HG02623 (cell line): ENCODE measurements around the gene NOX4.
"Not testable (repeated sequence)": the region's sequence is repeated elsewhere in the genome, so short reads cannot be mapped to it uniquely, and the experiment has no call there.

Experiments used
- ATAC-seq: cut with Tn5 transposase; IDR thresholded peaks from one replicate; pipeline ENCODE4 v1.9.1; 2021; ENCODE audit warnings: moderate library complexity; ENCODE audit not compliant: unreplicated experiment

The NOX4 gene

GRCh38 chr11:89463266-89463780 is 27.9 kb downstream of the NOX4 start:
- ATAC-seq = no peak

DNA sequence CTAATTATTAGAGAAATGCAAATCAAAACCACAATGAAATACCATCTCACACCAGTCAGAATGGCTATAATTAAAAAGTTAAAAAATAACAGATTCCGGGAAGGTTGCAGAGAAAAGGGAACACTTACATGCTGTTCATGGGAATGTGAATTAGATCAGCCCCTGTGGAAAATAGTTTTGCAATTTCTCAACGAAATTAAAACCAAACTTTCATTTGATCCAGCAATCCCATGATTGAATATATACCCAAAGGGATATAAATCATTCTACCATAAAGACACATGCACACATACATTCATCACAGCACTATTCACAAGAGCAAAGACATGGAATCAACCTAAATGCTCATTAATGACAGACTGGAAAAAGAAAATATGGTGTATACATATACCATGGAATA is 32.5 kb downstream of the NOX4 start:
- ATAC-seq = no peak

- no peak for ATAC-seq
Measured at GRCh38 chr11:89457190-89457589, 34.0 kb downstream of the NOX4 start.

DNA sequence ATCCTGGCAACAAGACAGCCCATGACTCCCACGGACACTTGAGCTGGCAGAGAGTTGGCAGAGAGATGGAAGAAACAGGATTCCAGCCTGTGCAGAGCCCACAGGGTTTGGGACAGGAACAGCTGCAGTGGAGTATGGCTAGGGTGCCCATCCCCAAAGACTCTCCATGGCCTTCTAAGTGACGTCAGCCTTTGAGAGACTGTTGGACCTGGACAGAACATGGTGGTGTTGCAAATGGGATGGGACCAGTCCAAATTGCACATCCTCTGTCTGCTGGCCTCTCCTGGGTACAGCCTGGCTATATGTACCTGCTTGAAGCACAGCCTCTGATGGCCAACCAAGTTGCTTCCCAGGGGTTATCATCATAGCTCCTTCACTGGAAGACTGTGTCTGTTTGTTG is 34.5 kb downstream of the NOX4 start:
- no peak for ATAC-seq

DNA sequence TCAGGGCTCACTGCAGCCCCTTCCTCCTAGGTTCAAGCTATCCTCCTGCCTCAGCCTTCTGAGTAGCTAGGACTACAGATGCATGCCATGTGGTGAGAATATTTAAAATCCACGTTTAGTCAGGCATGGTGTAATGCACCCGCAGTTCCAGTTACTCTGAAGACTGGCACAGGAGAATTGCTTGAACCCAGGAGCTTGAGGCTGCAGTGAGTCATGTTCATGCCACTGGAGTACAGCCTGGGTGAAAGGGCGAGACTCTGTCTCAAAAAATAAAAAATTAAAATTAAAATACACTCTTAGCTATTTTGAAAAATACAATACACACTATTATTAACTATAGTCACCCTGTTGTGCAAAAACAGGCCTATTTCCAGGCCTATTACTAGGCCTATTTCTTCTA is 38.4 kb downstream of the NOX4 start:
- ATAC-seq = no peak

DNA sequence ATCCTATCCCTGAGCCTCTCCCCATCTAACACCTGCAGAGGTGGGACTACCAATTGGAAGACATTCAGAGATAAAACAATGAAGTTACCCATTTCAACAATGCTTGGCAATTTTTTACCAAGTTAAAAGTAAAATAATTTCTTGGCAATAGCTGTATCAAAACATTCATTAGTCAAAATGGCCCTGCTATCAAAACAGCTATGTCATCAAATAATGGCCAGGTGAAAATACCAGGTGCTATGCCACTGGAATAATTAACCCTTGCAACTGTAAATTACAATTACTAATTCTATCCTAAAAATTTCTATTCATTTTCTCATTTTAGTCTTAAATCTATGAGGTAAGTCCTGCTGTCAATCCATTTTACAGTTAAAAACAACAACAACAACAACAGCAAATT is 43.3 kb downstream of the NOX4 start:
- ATAC-seq = no peak

DNA sequence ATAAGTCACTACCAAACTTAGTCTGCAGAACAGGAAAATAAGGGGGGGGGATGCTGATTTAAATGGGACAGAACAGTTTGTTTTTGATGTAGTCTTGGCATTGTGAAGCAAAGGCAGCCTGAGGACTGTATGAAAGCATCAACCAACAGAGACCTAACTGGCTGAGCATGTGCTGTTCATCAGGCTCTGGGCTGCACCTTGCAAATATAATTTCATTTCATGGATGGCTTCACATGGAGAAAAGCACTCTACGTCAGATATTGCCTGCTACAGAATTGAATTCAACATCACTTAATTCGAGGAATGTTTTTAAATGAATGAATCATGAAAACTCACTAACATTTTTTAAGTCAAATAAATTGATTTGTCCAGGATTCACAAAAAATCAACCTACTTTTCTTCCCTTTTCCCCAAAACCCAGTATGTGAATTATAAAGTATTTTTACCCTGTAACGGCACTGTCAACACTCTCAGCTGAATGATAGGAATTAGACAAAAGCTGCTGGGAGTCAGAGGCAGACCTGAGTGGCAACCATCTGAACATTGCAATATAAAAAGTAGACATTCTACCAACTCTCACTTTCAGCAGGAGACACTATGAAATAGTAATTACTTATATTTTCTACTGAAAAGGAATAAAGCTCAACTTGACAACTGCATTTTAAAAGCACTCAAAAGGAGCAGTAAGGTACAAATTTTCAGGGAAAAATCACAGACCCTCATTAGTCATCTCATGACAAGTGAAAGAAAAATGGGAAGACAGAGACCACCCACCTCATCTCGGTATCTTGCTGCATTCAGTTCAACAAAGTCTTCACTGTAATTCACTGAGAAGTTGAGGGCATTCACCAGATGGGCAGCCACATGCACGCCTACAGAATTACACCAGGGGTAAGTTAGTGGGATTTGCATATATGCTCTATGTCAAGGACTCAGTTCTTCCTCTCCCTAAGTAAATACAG is 47.5 kb downstream of the NOX4 start:
- ATAC-seq = no peak

GRCh38 chr11:89442801-89443200 is 48.4 kb downstream of the NOX4 start:
- no peak for ATAC-seq

- no peak for ATAC-seq
Measured at GRCh38 chr11:89441606-89442005, 49.6 kb downstream of the NOX4 start.

DNA sequence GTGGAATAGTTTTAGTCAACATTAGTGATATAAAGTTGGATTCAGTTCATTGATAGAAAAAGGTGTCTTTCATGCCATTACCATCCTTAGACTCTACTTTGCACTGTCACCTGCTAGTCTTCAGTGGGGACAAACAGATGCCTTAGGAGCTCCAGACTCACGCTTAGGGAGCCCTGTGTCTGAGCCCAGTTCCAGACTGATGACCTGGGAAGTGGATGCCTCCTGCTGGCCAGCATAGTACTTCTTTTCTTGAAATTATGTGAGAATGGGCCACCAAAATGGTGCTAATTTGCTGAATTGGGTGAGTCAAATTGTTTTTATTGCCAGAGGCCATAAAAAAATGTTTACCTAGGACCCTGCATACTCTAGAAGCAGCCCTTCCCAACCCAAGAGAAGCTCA is 53.9 kb downstream of the NOX4 start:
- no peak for ATAC-seq

DNA sequence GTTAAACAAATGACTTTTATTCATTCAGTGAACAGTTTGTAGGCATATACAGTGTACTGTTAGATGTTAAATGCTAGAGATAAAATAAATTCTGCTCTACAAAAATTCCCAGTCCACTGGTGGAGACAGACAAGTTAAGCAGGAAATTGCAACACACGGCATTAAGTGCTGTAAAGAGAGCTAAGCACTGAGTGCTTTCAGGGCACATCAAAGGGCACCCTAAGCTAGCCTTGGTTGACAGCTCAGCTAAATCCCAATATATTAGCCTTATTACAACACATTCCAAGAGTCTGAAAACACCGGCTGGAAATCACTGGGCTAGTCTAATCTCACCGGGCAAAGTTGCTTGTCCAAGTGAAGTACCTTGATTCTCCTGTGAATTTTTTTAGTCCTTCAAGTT is 55.1 kb downstream of the NOX4 start:
- no peak for ATAC-seq

- no peak for ATAC-seq
Measured at GRCh38 chr11:89433278-89433677, 57.9 kb downstream of the NOX4 start.

DNA sequence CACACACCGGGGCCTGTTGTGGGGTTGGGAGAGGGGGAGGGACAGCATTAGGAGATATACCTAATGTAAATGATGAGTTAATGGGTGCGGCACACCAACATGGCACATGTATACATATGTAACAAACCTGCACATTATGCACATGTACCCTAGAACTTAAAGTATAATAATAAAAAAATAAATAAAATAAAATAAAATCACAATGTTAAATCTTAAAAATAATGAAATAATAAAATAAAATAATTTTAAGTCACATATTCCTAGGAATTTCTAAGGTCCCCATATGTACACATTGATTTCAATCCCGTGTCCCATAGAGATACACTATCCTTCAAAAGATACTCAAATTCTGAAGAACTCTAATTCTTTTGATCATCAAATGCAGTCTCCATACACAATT is 59.0 kb downstream of the NOX4 start:
- ATAC-seq = not testable (repeated sequence)

- ATAC-seq = not testable (repeated sequence)
Measured at GRCh38 chr11:89426501-89426900, 64.7 kb downstream of the NOX4 start.

- ATAC-seq = no peak
Measured at GRCh38 chr11:89421718-89422117, 69.5 kb downstream of the NOX4 start.

- no peak for ATAC-seq
Measured at GRCh38 chr11:89420981-89421380, 70.2 kb downstream of the NOX4 start.

DNA sequence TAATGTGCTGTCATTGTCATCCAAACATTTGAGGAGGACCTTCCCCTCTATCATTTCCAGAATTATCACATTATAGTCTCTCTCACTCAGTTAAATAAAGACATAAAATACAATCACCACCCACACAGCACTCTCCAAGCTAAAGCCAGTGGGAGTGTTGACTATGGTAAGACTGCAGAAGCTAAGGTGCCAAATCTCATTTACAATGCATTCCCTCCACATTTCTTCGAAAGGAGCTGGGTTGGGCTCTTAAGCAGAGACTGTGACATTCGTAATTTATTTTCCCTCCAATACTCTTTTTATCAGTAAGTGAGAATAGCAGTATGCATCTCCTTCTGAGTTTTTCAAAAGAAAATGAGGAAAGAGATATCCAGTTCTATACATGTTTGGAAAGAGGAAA is 74.2 kb downstream of the NOX4 start:
- no peak for ATAC-seq

DNA sequence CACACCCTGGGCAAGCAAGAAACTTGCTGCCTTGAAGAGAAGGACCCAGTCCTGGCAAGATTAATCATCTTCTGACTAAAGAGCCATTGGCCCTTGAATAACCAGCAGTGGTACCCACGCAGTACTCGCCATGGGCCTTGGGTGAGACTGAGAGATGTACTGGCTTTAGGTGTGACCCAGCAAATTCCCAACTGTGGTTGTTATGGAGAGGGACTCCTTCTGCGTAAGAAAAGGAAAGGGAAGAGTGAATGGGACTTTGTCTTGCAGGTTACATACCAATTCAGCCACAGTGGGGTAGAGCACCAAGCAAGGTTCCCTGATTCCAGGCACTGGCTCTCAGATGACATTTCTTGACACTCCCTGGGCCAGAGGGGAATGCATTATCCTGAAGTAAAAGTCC is 80.1 kb downstream of the NOX4 start:
- not testable (repeated sequence) for ATAC-seq

GRCh38 chr11:89410666-89411065 is 80.5 kb downstream of the NOX4 start:
- not testable (repeated sequence) for ATAC-seq

GRCh38 chr11:89408441-89408840 is 82.7 kb downstream of the NOX4 start:
- ATAC-seq = not testable (repeated sequence)

- no peak for ATAC-seq
Measured at GRCh38 chr11:89405629-89406028, 85.5 kb downstream of the NOX4 start.

- not testable (repeated sequence) for ATAC-seq
Measured at GRCh38 chr11:89391654-89392053, 99.5 kb downstream of the NOX4 start.
